ENCODE results near the gene TBC1D19. TPM values are rescaled to one million over a fixed set of nuclear protein-coding genes. Genes with fewer than 3 reads are reported as not detected.

The TBC1D19 gene
- total and polyA plus RNA-seq, 9 of the 15 experiments (the other 6 are each of a cell fraction or from before 2014, with no cell fraction given), result 0.73 to 5.6 (median 3.7) TPM

- no peak for TF ChIP-seq HDAC3 (IDR thresholded peaks at IDR 0.05; ENCODE audit: borderline replicate concordance, partially characterized antibody)
- TF ChIP-seq FOS (IDR thresholded peaks at IDR 0.05; ENCODE audit: extremely low read depth, insufficient read length), result no peak
- TF ChIP-seq MTA3 (IDR thresholded peaks at IDR 0.05; ENCODE audit: borderline replicate concordance), result no peak
- no peak for TF ChIP-seq BRF1 (IDR thresholded peaks at IDR 0.05; ENCODE audit: borderline replicate concordance, extremely low read depth, insufficient read length)
- TF ChIP-seq ZBTB5 (IDR thresholded peaks at IDR 0.05), result no peak
- no peak for TF ChIP-seq ESRRB (CRISPR knock-in tag; IDR thresholded peaks at IDR 0.05; ENCODE audit: borderline replicate concordance)
- no peak for TF ChIP-seq TRIM24 (IDR thresholded peaks at IDR 0.05)
- no peak for TF ChIP-seq KLF6 (CRISPR knock-in tag; IDR thresholded peaks at IDR 0.05; ENCODE audit: borderline replicate concordance)
- TF ChIP-seq CEBPZ (IDR thresholded peaks at IDR 0.05; ENCODE audit: borderline replicate concordance, low read depth, low read length), result no peak
- TF ChIP-seq ZNF586 (CRISPR knock-in tag; conservative IDR thresholded peaks at IDR 0.05), result no peak
- no peak for TF ChIP-seq ARNT (IDR thresholded peaks at IDR 0.05)
- TF ChIP-seq VEZF1 (CRISPR knock-in tag; IDR thresholded peaks at IDR 0.05), result no peak
- H3K9ac ChIP-seq (ENCODE audit: insufficient read depth in 1 of 2, low read depth in 2 of 2, low read length in 2 of 2), result no peak overlapping the region
- no peaks in the 10 kb centered on the region for H4K20me1 ChIP-seq (replicated peaks; ENCODE audit: control insufficient read depth, insufficient read depth, low read length)
- CTCF ChIA-PET (ENCODE audit: low intra/inter-chr PET ratio), result no interaction called here
- FAIRE-seq, result no peak
- no peak for ATAC-seq
- H3K4me2 ChIP-seq (ENCODE audit: insufficient read depth, low read length), result no peak overlapping the region
- no peaks in the 10 kb centered on the region; the same call in 2 of the 3 replicates for H3K36me3 ChIP-seq (ENCODE audit: control insufficient read depth, insufficient read depth, low read length)
- no peak overlapping the region for H3K27ac ChIP-seq (ENCODE audit: extremely low read depth, low read depth, low read length)
- H3K9me3 ChIP-seq (replicated peaks; ENCODE audit: control insufficient read depth, insufficient read depth, low read depth, low read length), result no peaks in the 10 kb centered on the region
- no peak overlapping the region for H2AFZ ChIP-seq (ENCODE audit: low read depth, low read length)
- no peaks in the 10 kb centered on the region for H3K27me3 ChIP-seq (ENCODE audit: control insufficient read depth in 2 of 2, insufficient read depth in 2 of 2, low read length in 2 of 2)
- BruUV-seq (replicated peaks), result no TSS peak
- H3K4me1 ChIP-seq (replicated peaks in 1 of 2; ENCODE audit: control insufficient read depth in 2 of 2, insufficient read depth in 2 of 2, low read length in 2 of 2), result no peaks in the 10 kb centered on the region
- POLR2A ChIA-PET, result no interaction called here
- in situ Hi-C loops (cut with MboI) (no loop called here), intact Hi-C loops (cut with micrococcal nuclease) (no loop called here)
- H3K9me1 ChIP-seq (ENCODE audit: control insufficient read depth, insufficient read depth, low read length), result no peaks in the 10 kb centered on the region
- DNase-seq (ENCODE audit: extremely low read depth in 1 of 4, low spot score in 3 of 4), result no peak
- H3K4me3 ChIP-seq, result no peak overlapping the region
- H3K79me2 ChIP-seq (ENCODE audit: control insufficient read depth, insufficient read depth, low read length), result no peaks in the 10 kb centered on the region
Observed at GRCh38 chr4:26663888-26664287, 80.0 kb downstream of the TBC1D19 start.
